ENCODE results near the gene CLDN20. TPM values are rescaled to one million over a fixed set of nuclear protein-coding genes. Genes with fewer than 3 reads are reported as not detected.

Gene CLDN20
- total and polyA plus RNA-seq, 2 of the 8 experiments (the other 6 are each of a cell fraction or from before 2014, with no cell fraction given): not detected

DNA sequence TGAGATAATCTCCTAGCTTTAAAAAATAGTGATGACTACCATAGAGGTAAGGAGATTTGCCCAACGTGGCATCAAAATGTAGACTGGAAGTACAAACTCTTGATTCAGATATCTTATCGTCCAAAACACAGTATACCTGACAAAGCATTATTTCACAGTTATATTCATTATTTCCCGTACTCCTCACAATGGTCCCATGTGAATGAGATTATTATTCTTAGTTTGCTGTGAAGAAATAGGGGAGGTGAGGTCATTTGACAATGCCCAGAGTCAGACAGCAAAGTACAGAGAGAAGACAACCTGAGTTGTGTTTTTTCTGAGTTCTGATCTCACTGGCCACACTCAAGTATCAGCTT lies 51.7 kb downstream of the CLDN20 start (continued):
- TF ChIP-seq SIRT6 (IDR thresholded peaks at IDR 0.05; ENCODE audit: low read length) (no peak), HDAC2 (IDR thresholded peaks at IDR 0.05; ENCODE audit: borderline replicate concordance in 1 of 2, low read depth in 2 of 2, low read length in 2 of 2) (no peak)

Measured in H1 (cell line).